Thyroid gland (tissue), 4 donors: ENCODE measurements around the gene SNRPD2.

Experiments
- POLR2A ChIP-seq, 2 donors: fragments of 450-650 bp; IDR thresholded peaks; one replicate each; pipeline ENCODE4 v1.6.1; 2017; ENCODE audit warnings: antibody characterized with exemption in 2 of 2, mild to moderate bottlenecking in 2 of 2, moderate library complexity in 1 of 2
- TF ChIP-seq, protein P1 (sequence below), 6 experiments: fragments of 200-600 bp in 3 of 6; fragments of 450-650 bp in 3 of 6; sonication (generic) in 3 of 6; IDR thresholded peaks; one replicate each; pipeline ENCODE4 v1.5.1; 2016 to 2019; ENCODE audit warnings: antibody characterized with exemption in 6 of 6, mild to moderate bottlenecking in 2 of 6, inconsistent platforms in 1 of 6, moderate library complexity in 1 of 6

GRCh38 chr19:45715139-45715538 is 23.4 kb upstream of the SNRPD2 start:
- TF ChIP-seq, protein P1, sequence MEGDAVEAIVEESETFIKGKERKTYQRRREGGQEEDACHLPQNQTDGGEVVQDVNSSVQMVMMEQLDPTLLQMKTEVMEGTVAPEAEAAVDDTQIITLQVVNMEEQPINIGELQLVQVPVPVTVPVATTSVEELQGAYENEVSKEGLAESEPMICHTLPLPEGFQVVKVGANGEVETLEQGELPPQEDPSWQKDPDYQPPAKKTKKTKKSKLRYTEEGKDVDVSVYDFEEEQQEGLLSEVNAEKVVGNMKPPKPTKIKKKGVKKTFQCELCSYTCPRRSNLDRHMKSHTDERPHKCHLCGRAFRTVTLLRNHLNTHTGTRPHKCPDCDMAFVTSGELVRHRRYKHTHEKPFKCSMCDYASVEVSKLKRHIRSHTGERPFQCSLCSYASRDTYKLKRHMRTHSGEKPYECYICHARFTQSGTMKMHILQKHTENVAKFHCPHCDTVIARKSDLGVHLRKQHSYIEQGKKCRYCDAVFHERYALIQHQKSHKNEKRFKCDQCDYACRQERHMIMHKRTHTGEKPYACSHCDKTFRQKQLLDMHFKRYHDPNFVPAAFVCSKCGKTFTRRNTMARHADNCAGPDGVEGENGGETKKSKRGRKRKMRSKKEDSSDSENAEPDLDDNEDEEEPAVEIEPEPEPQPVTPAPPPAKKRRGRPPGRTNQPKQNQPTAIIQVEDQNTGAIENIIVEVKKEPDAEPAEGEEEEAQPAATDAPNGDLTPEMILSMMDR (IDR thresholded peaks at IDR 0.05): no peak
- TF ChIP-seq POLR2A (IDR thresholded peaks at IDR 0.05): no peak
